B cell (primary cell): ENCODE measurements around the gene PLAC1. TPM values are rescaled to one million over a fixed set of nuclear protein-coding genes. Genes with fewer than 3 reads are reported as not detected.

Source experiments
- ATAC-seq: fragments of 200-7000 bp; cut with Tn5 transposase; one replicate; pipeline ENCODE4 v1.10.0; 2021; ENCODE audit warnings: low read depth, mild to moderate bottlenecking, moderate number of reproducible peaks, moderate library complexity
- CTCF ChIA-PET: fragments of 350-600 bp; sonication (Branson Sonifier 250); formaldehyde crosslinking; loops from one replicate; lab custom pipeline; 2021; ENCODE audit warnings: antibody characterized with exemption, inconsistent platforms; lab: Charles Lee
- POLR2A ChIA-PET: fragments of 350-600 bp; sonication (Branson Sonifier 250); formaldehyde crosslinking; loops from one replicate; lab custom pipeline; 2021; ENCODE audit warnings: antibody characterized with exemption; lab: Charles Lee
- DNase-seq: peaks from one replicate; pipeline ENCODE4 v3.0.0; 2013
- H2AFZ ChIP-seq: 2 replicates; pipeline ENCODE4 v1.6.1; 2012; ENCODE audit warnings: mild to moderate bottlenecking, low read depth, low read length; ENCODE audit not compliant: insufficient read depth, poor library complexity, severe bottlenecking
- H3K27ac ChIP-seq, 2 donors: 1 replicate in 1 of 2; 2 replicates in 1 of 2; pipeline ENCODE4 v1.5.1; 2012 to 2013; ENCODE audit warnings: low read length in 2 of 2, mild to moderate bottlenecking in 2 of 2, moderate library complexity in 1 of 2
- H3K27me3 ChIP-seq, 4 experiments: fragments of 200-600 bp in 1 of 4; sonication (generic) in 1 of 4; replicated peaks in 1 of 4; 1 replicate in 2 of 4; 2 replicates in 2 of 4; pipeline versions ENCODE4 v1.6.1 to v1.7.0; 2013 to 2016; ENCODE audit warnings: low read length in 3 of 4, mild to moderate bottlenecking in 2 of 4, mixed read lengths in 1 of 4, moderate library complexity in 1 of 4; ENCODE audit not compliant: insufficient read depth in 4 of 4, control insufficient read depth in 3 of 4; ENCODE audit errors: control extremely low read depth in 1 of 4
- H3K36me3 ChIP-seq, 2 experiments: replicated peaks in 1 of 2; 1 replicate in 1 of 2; 2 replicates in 1 of 2; pipeline versions ENCODE4 v1.6.1 to v1.7.1; 2013; ENCODE audit warnings: low read length in 1 of 2; ENCODE audit not compliant: insufficient read depth in 2 of 2, control insufficient read depth in 1 of 2; ENCODE audit errors: control extremely low read depth in 1 of 2, extremely low read depth in 1 of 2
- H3K4me1 ChIP-seq, 2 donors: fragments of 200-600 bp in 1 of 2; sonication (generic) in 1 of 2; 1 replicate in 1 of 2; 2 replicates in 1 of 2; pipeline versions ENCODE4 v1.5.1 to v1.6.1; 2013 to 2017; ENCODE audit warnings: low read length in 2 of 2; ENCODE audit not compliant: control insufficient read depth in 2 of 2, insufficient read depth in 2 of 2
- H3K4me2 ChIP-seq: replicated peaks from 2 replicates; pipeline ENCODE3; 2012; ENCODE audit warnings: mild to moderate bottlenecking, low read depth, low read length; ENCODE audit not compliant: poor library complexity, severe bottlenecking
- H3K4me3 ChIP-seq, 5 experiments: fragments of 200-600 bp in 1 of 5; sonication (generic) in 1 of 5; 1 replicate in 3 of 5; 2 replicates in 2 of 5; pipeline versions ENCODE4 v1.5.1 to v1.7.0; 2011 to 2016; ENCODE audit warnings: low read length in 4 of 5, mild to moderate bottlenecking in 4 of 5, low read depth in 2 of 5, control low read depth in 1 of 5, moderate library complexity in 1 of 5; ENCODE audit not compliant: insufficient read depth in 1 of 5; ENCODE audit errors: control extremely low read depth in 1 of 5, extremely low read depth in 1 of 5
- H3K79me2 ChIP-seq: fragments of 200-600 bp; sonication (generic); one replicate; pipeline ENCODE4 v1.6.0; 2016; ENCODE audit warnings: low read length; ENCODE audit not compliant: control insufficient read depth, insufficient read depth
- H3K9ac ChIP-seq: fragments of 200-600 bp; sonication (generic); 2 replicates; pipeline ENCODE4 v1.6.1; 2017; ENCODE audit warnings: mild to moderate bottlenecking, low read length, moderate library complexity
- H3K9me3 ChIP-seq, 3 donors: one replicate each; pipeline versions ENCODE4 v1.6.1 to v1.7.1; 2013; ENCODE audit warnings: low read length in 2 of 3; ENCODE audit not compliant: control insufficient read depth in 2 of 3, insufficient read depth in 1 of 3; ENCODE audit errors: control extremely low read depth in 1 of 3
- H4K20me1 ChIP-seq: 2 replicates; pipeline ENCODE4 v1.6.0; 2012; ENCODE audit warnings: mild to moderate bottlenecking, low read length; ENCODE audit not compliant: insufficient read depth, control insufficient read depth, poor library complexity, severe bottlenecking
- H3K27ac Mint-ChIP-seq: one replicate; pipeline ENCODE4 v1.8.0; 2021; ENCODE audit warnings: mixed read lengths
- H3K27me3 Mint-ChIP-seq: one replicate; pipeline ENCODE4 v1.8.0; 2021; ENCODE audit warnings: mixed read lengths
- H3K4me1 Mint-ChIP-seq: one replicate; pipeline ENCODE4 v1.8.0; 2021; ENCODE audit warnings: mixed read lengths
- H3K4me3 Mint-ChIP-seq: one replicate; pipeline ENCODE4 v1.8.0; 2021; ENCODE audit warnings: mixed read lengths
- H3K9me3 Mint-ChIP-seq: one replicate; pipeline ENCODE4 v1.8.0; 2022; ENCODE audit warnings: mixed read lengths; ENCODE audit not compliant: insufficient read depth
- EZH2 ChIP-seq: IDR thresholded peaks from 2 replicates; pipeline ENCODE4 v1.6.1; 2012; ENCODE audit warnings: borderline replicate concordance, low read depth, mild to moderate bottlenecking, moderate library complexity, low read length; ENCODE audit not compliant: insufficient read depth, poor library complexity, severe bottlenecking
- WGBS: methylation state at CpG from one replicate; pipeline ENCODE4 v1.1.5; 2013; ENCODE audit warnings: missing lambda C conversion rate; ENCODE audit not compliant: insufficient coverage; 5-methylcytosine and 5-hydroxymethylcytosine counted together
- intact Hi-C: fragments of 100-400 bp; cut with micrococcal nuclease; formaldehyde crosslinking; loops from one replicate; pipeline ENCODE4 v1.10.0; 2022
- polyA plus RNA-seq: library from polyadenylated mRNA; depleted of rRNA; stranded (reverse); fragments of >200 nt; gene quantifications from 2 replicates; pipeline ENCODE4 v1.2.3, GENCODE V29; 2012
- total RNA-seq, 2 donors: library from RNA; stranded (reverse); fragments of 120-200 nt in 1 of 2; gene quantifications; 1 replicate in 1 of 2; 2 replicates in 1 of 2; pipeline versions ENCODE4 v1.2.3 to v1.2.4, GENCODE V29; 2013 to 2022
- TF ChIP-seq, protein P1 (sequence below): fragments of 200-600 bp; IDR thresholded peaks from one replicate; pipeline ENCODE4 v1.8.0; 2022; ENCODE audit warnings: antibody characterized with exemption, mild to moderate bottlenecking

PLAC1 gene
- total and polyA plus RNA-seq, 2 donors (not counting 1 experiment from before 2014, with no cell fraction given) = not detected

DNA sequence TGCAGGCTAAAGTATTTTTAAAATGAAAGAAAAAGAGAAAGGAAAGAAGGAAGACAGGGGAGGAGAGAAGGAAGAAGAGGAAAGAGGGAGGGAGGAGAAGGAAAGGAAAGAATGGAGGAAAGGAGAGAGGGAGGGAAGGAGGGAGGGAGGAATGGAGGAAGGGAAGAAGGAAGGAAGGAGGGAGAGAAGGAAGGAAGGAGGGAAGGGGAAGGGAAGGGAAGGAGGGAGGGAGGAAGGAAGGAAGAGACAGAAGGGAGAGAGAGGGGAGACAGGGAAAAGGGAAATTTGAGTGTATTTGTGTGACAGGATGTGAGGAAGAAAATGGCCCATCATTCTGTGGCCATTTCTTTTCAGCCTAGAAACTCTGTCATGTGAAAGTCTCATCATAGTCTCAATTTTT, 14.9 kb upstream of the PLAC1 start:
- no peak for DNase-seq
- no peaks in the 10 kb centered on the region for H3K79me2 ChIP-seq
- ChIA-PET POLR2A (no interaction called here), CTCF (no interaction called here)
- H3K9me3 ChIP-seq = no peaks in the 10 kb centered on the region
- Mint-ChIP-seq H3K4me1 (no peaks in the 10 kb centered on the region), H3K9me3 (no peaks in the 10 kb centered on the region), H3K27me3 (no peaks in the 10 kb centered on the region), H3K27ac (no peak overlapping the region), H3K4me3 (no peak overlapping the region)
- no peaks in the 10 kb centered on the region for H3K36me3 ChIP-seq
- H3K4me3 ChIP-seq = no peak overlapping the region
- H2AFZ ChIP-seq = no peak overlapping the region
- ATAC-seq = no peak
- no peak overlapping the region for H3K27ac ChIP-seq
- no peak overlapping the region for H3K9ac ChIP-seq
- no peaks in the 10 kb centered on the region for H3K27me3 ChIP-seq
- no peak overlapping the region for H3K4me2 ChIP-seq
- TF ChIP-seq EZH2 = no peak
- TF ChIP-seq, protein P1, sequence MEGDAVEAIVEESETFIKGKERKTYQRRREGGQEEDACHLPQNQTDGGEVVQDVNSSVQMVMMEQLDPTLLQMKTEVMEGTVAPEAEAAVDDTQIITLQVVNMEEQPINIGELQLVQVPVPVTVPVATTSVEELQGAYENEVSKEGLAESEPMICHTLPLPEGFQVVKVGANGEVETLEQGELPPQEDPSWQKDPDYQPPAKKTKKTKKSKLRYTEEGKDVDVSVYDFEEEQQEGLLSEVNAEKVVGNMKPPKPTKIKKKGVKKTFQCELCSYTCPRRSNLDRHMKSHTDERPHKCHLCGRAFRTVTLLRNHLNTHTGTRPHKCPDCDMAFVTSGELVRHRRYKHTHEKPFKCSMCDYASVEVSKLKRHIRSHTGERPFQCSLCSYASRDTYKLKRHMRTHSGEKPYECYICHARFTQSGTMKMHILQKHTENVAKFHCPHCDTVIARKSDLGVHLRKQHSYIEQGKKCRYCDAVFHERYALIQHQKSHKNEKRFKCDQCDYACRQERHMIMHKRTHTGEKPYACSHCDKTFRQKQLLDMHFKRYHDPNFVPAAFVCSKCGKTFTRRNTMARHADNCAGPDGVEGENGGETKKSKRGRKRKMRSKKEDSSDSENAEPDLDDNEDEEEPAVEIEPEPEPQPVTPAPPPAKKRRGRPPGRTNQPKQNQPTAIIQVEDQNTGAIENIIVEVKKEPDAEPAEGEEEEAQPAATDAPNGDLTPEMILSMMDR = no peak
- intact Hi-C loops = no loop called here
- H4K20me1 ChIP-seq = no peaks in the 10 kb centered on the region
- H3K4me1 ChIP-seq = no peaks in the 10 kb centered on the region

DNA sequence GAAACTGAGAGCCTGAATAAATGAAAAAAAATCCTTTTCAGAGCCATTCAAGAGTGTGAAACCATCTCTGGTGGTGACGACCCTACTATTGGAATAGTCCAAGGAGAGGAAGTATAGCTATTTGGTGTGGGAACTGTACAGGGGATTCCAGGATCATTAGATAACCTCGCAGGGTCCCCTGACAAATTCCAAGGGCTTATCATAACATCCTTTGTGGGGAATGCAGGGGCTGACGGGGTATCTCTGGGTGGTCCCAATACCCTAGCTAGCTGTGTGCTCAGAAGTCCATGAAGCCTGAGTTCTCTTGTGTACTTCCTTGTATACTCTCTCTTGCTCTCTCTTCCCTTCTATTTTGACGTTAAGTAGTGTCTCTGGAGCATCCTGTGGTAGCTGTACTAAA, 13.8 kb upstream of the PLAC1 start:
- Histone ChIP-seq H2AFZ (no peak overlapping the region), H3K27me3 (no peaks in the 10 kb centered on the region), H3K27ac (no peak overlapping the region), H3K4me1 (no peaks in the 10 kb centered on the region), H3K79me2 (no peaks in the 10 kb centered on the region), H3K9me3 (no peaks in the 10 kb centered on the region), H3K4me3 (no peak overlapping the region), H3K36me3 (no peaks in the 10 kb centered on the region), H4K20me1 (no peaks in the 10 kb centered on the region), H3K4me2 (no peak overlapping the region), H3K9ac (no peak overlapping the region)
- no peaks in the 10 kb centered on the region for H3K9me3 Mint-ChIP-seq
- no peak overlapping the region for H3K4me3 Mint-ChIP-seq
- POLR2A ChIA-PET = no interaction called here
- intact Hi-C loops = no loop called here
- ATAC-seq = no peak
- no peaks in the 10 kb centered on the region for H3K27me3 Mint-ChIP-seq
- CTCF ChIA-PET = no interaction called here
- no peak overlapping the region for H3K27ac Mint-ChIP-seq
- no peak for TF ChIP-seq EZH2
- TF ChIP-seq, protein P1 = no peak
- 100% methylated on average over 1 of the region's 4 CpGs for WGBS
- DNase-seq = no peak
- H3K4me1 Mint-ChIP-seq = no peaks in the 10 kb centered on the region
